Sigmoid colon (tissue), 7 donors: Measurements from ENCODE around the gene HOXA13. TPM values are rescaled to one million over a fixed set of nuclear protein-coding genes. Genes with fewer than 3 reads are reported as not detected.

Experiments used
- DNase-seq: peaks from one replicate; pipeline ENCODE4 v3.0.0-alpha.2; 2019
- H3K27ac ChIP-seq, 4 donors: fragments of 200-600 bp; sonication (generic); one replicate each; pipeline ENCODE4 v1.5.1; 2016 to 2019; ENCODE audit warnings: mild to moderate bottlenecking in 1 of 4
- H3K27me3 ChIP-seq, 3 donors: fragments of 200-600 bp; sonication (generic); one replicate each; pipeline ENCODE4 v1.5.1; 2019; ENCODE audit warnings: mild to moderate bottlenecking in 1 of 3
- H3K36me3 ChIP-seq, 4 donors: fragments of 200-600 bp; sonication (generic); one replicate each; pipeline ENCODE4 v1.5.1; 2016 to 2019
- H3K4me1 ChIP-seq, 4 donors: fragments of 200-600 bp; sonication (generic); one replicate each; pipeline ENCODE4 v1.5.1; 2017 to 2019
- H3K4me3 ChIP-seq, 4 donors: fragments of 200-600 bp; sonication (generic); one replicate each; pipeline ENCODE4 v1.5.1; 2017 to 2019; ENCODE audit warnings: mild to moderate bottlenecking in 2 of 4, moderate library complexity in 1 of 4
- H3K9me3 ChIP-seq, 4 donors: fragments of 200-600 bp in 3 of 4; sonication (generic) in 3 of 4; one replicate each; pipeline versions ENCODE4 v1.5.1 to v1.6.1; 2013 to 2019
- EP300 ChIP-seq, 4 donors: sonication (generic); formaldehyde crosslinking; IDR thresholded peaks; one replicate each; pipeline ENCODE4 v1.6.1; 2017; ENCODE audit warnings: antibody characterized with exemption in 4 of 4
- POLR2A ChIP-seq, 2 donors: fragments of 450-650 bp; IDR thresholded peaks; one replicate each; pipeline ENCODE4 v1.6.1; 2016; ENCODE audit warnings: antibody characterized with exemption in 2 of 2, mild to moderate bottlenecking in 2 of 2, moderate library complexity in 2 of 2
- POLR2AphosphoS5 ChIP-seq, 4 donors: sonication (generic); formaldehyde crosslinking; IDR thresholded peaks; one replicate each; pipeline ENCODE4 v1.6.1; 2017; ENCODE audit warnings: antibody characterized with exemption in 4 of 4
- WGBS, 2 donors: extraction: QIAGEN DNeasy Blood & Tissue Kit; methylation state at CpG; one replicate each; pipeline ENCODE4 v1.1.7; 2013; 5-methylcytosine and 5-hydroxymethylcytosine counted together
- intact Hi-C: fragments of 100-400 bp; cut with DNase I; formaldehyde crosslinking; loops from one replicate; pipeline ENCODE4 v1.15.1; 2023
- polyA plus RNA-seq, 3 donors: library from polyadenylated mRNA; stranded (reverse); fragments of 200-250 nt; gene quantifications; one replicate each; pipeline ENCODE4 v1.2.3, GENCODE V29; 2013
- total RNA-seq, 4 donors: library from RNA; depleted of rRNA; stranded (reverse); fragments of >200 nt; gene quantifications; one replicate each; pipeline ENCODE4 v1.1.0, GENCODE V29; 2016
- TF ChIP-seq, protein P1 (sequence below), 4 experiments: fragments of 450-650 bp in 3 of 4; fragments of 200-600 bp in 1 of 4; IDR thresholded peaks; one replicate each; pipeline ENCODE4 v1.5.1; 2016 to 2019; ENCODE audit warnings: antibody characterized with exemption in 4 of 4, mild to moderate bottlenecking in 3 of 4, moderate library complexity in 2 of 4
- donor health status: healthy with polysubstance abuse.
- donor health status: Bipolar disorder and iron deficiency.
- donor health status: healthy.

The HOXA13 gene
- total and polyA plus RNA-seq, 7 donors, result 9.4 to 35.3 (median 20.8) TPM

- H3K4me3 ChIP-seq, result no peak overlapping the region
- H3K4me1 ChIP-seq, result peaks cover 0 to 11% (median 2%) of the 10 kb centered on the region in 4 donors
- DNase-seq, result no peak
- TF ChIP-seq, protein P1, sequence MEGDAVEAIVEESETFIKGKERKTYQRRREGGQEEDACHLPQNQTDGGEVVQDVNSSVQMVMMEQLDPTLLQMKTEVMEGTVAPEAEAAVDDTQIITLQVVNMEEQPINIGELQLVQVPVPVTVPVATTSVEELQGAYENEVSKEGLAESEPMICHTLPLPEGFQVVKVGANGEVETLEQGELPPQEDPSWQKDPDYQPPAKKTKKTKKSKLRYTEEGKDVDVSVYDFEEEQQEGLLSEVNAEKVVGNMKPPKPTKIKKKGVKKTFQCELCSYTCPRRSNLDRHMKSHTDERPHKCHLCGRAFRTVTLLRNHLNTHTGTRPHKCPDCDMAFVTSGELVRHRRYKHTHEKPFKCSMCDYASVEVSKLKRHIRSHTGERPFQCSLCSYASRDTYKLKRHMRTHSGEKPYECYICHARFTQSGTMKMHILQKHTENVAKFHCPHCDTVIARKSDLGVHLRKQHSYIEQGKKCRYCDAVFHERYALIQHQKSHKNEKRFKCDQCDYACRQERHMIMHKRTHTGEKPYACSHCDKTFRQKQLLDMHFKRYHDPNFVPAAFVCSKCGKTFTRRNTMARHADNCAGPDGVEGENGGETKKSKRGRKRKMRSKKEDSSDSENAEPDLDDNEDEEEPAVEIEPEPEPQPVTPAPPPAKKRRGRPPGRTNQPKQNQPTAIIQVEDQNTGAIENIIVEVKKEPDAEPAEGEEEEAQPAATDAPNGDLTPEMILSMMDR (IDR thresholded peaks at IDR 0.05), result no peak
- TF ChIP-seq EP300 (IDR thresholded peaks at IDR 0.05), result no peak
- no peak for TF ChIP-seq POLR2A (IDR thresholded peaks at IDR 0.05)
- no peak for TF ChIP-seq POLR2AphosphoS5 (IDR thresholded peaks at IDR 0.05)
- no peaks in the 10 kb centered on the region for H3K36me3 ChIP-seq
- intact Hi-C loops, result no loop called here
- peaks cover 13 to 80% (median 47%) of the 10 kb centered on the region in 3 donors for H3K27me3 ChIP-seq
- H3K9me3 ChIP-seq, result no peaks in the 10 kb centered on the region
- H3K27ac ChIP-seq, result no peak overlapping the region
Measured at GRCh38 chr7:27223941-27224575, 24.2 kb upstream of the HOXA13 start.

DNA sequence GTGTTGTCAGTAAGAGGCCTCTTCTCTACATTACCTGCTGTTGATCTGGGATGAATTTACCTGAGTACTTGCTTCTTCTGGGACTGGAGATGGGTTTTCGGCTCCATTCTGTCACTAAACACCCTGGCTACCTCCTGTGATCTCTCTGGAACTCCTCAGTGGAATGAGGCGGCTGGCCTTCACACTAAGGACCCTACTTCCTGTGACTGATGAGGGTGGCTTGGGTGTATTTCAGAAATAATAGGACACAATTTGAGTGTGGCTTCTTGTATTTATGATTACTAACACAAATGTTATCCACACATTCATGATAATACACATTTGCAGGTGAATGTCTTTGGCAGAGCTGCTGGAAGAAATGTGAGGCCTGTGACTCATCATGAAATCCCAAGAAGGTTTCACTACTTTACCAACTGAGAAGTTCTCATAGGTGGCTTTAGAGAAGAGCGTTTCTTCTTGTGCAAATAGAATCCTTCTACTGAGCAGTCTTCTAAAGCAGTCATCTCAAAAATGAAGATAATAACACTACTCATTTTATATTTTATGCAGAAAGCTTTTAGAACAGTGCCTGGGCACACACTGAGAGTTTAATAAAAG, 21.4 kb upstream of the HOXA13 start:
- TF ChIP-seq, protein P1 (IDR thresholded peaks at IDR 0.05), result no peak
- TF ChIP-seq POLR2AphosphoS5 (IDR thresholded peaks at IDR 0.05), result no peak
- TF ChIP-seq POLR2A (IDR thresholded peaks at IDR 0.05), result no peak
- TF ChIP-seq EP300 (IDR thresholded peaks at IDR 0.05), result no peak
- Histone ChIP-seq H3K9me3 (no peaks in the 10 kb centered on the region), H3K4me3 (no peak overlapping the region), H3K27ac (no peak overlapping the region), H3K27me3 (peaks cover 13 to 83% (median 47%) of the 10 kb centered on the region in 3 donors), H3K36me3 (no peaks in the 10 kb centered on the region), H3K4me1 (peaks cover 0 to 11% (median 2%) of the 10 kb centered on the region in 4 donors)
- 89 to 93% methylated on average over 3 of the region's 3 CpGs for WGBS, 2 donors
- intact Hi-C loops, result no loop called here
- no peak for DNase-seq

- 31 to 69% methylated on average over 45 of the region's 45 CpGs for WGBS, 2 donors
- Histone ChIP-seq H3K27ac (no peak overlapping the region), H3K27me3 (peaks cover 11 to 75% (median 41%) of the 10 kb centered on the region in 3 donors), H3K36me3 (no peaks in the 10 kb centered on the region), H3K4me3 (no peak overlapping the region), H3K9me3 (no peaks in the 10 kb centered on the region), H3K4me1 (peaks cover 0 to 7% (median 2%) of the 10 kb centered on the region in 4 donors)
- TF ChIP-seq, protein P1 (IDR thresholded peaks at IDR 0.05), result no peak
- TF ChIP-seq POLR2A (IDR thresholded peaks at IDR 0.05) (no peak), EP300 (IDR thresholded peaks at IDR 0.05) (no peak), POLR2AphosphoS5 (IDR thresholded peaks at IDR 0.05) (no peak)
- no peak for DNase-seq
- intact Hi-C loops, result no loop called here
Measured at GRCh38 chr7:27220440-27220955, 20.6 kb upstream of the HOXA13 start.

GRCh38 chr7:27219821-27220220, 19.9 kb upstream of the HOXA13 start:
- Histone ChIP-seq H3K27me3 (peaks cover 5 to 68% (median 34%) of the 10 kb centered on the region in 3 donors), H3K4me1 (peaks cover 0 to under 1% (median 0%) of the 10 kb centered on the region in 4 donors), H3K36me3 (no peaks in the 10 kb centered on the region), H3K9me3 (no peaks in the 10 kb centered on the region), H3K27ac (no peak overlapping the region), H3K4me3 (no peak overlapping the region)
- TF ChIP-seq, protein P1 (IDR thresholded peaks at IDR 0.05), result no peak
- TF ChIP-seq POLR2A (IDR thresholded peaks at IDR 0.05), result no peak
- TF ChIP-seq EP300 (IDR thresholded peaks at IDR 0.05), result no peak
- TF ChIP-seq POLR2AphosphoS5 (IDR thresholded peaks at IDR 0.05), result no peak
- WGBS, 2 donors, result 83 to 92% methylated on average over 4 of the region's 4 CpGs
- intact Hi-C loops, result no loop called here
- DNase-seq, result no peak
